Stimulated activated CD4-positive, alpha-beta T cell treated with anti-CD3 and anti-CD28 coated beads, Interleukin-12 subunit alpha, Interleukin-12 subunit beta, amount 100 ng/mL, for 24 hours (primary cell): ENCODE measurements around the gene PPP1R7.

ENCODE experiments used
- DNase-seq, 2 experiments: peaks; one replicate each; pipeline ENCODE4 v3.0.0-alpha.2; 2020; ENCODE audit warnings: low read depth in 2 of 2

The PPP1R7 gene

DNA sequence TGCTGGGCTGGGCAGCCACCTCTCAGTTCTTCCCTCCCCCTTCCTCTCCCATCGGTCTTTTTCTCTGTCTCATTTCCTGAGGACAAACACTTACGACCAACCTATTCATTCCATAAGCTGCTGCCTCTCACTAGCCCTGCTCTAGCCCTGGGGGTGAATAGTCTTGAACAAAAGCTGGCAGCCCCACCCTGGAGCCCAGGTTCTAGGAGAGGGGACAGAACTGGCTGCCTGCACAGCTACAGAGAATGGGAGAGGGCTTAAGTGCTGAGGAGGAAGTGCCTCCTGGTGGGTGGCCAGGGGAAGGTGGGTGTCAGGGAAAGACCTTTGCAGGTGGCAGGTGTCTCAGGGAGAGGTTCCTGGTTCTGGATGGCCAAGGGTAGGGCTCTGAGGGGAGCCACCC, 61.0 kb downstream of the PPP1R7 start:
- no peak for DNase-seq

DNA sequence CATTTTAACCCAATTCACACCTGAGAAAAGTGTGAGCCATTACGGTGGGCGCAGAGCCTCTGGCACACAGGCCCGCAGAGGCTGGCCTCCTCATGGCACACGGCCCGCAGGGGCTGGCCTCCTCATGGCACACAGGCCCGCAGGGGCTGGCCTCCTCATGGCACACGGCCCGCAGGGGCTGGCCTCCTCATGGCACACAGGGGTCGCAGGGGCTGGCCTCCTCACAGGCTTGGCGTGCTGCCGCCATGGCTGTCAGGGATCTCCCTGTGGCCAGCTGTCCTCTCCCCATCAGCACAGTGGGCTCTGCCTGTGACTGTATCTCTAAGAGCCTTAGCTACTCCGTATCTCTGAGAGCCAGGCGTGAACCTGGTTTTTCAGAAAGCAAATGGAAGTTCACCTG, 62.8 kb downstream of the PPP1R7 start:
- no peak for DNase-seq

GRCh38 chr2:241213567-241213966, 63.3 kb downstream of the PPP1R7 start:
- DNase-seq: no peak

DNA sequence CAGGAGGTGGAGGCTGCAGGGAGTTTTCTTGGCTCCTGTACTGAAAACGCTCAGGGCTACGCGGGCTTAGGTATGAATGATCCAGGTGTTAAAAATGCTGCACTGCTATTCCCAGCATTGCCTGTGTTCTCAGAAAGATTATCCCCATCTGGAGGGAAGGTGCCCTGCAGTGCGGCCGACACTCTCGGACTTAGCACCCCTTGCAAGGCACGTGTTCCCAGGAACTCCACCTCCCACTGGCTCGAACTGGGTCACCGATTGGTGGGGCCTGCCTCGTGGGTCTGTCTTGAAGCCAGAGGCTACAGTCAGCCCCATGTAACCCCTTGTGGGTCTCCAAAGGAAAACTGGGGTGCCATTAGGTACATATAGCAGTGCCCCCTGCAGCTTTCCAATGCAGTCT, 63.9 kb downstream of the PPP1R7 start:
- DNase-seq: no peak

DNA sequence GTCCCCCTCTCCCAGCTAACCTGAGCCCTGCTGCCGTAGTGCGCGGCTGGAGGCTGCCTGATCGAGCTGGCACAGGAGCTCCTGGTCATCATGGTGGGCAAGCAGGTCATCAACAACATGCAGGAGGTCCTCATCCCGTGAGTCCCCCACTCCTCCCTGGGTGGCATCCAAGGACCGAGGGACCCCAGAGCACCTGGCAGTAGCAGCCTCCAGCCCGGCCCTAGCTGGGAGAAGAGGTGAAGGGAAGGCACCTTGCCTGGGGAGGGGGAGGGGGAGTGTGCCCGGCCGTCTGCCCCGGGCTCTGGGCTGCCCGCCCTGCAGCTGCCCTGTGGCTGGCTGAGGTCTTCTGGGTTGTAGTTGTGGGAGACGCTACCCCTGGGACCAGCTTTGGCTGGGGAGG, 64.5 kb downstream of the PPP1R7 start:
- DNase-seq: no peak

- DNase-seq: no peak
These were observed 65.2 kb downstream of the PPP1R7 start for GRCh38 chr2:241215421-241215820.

GRCh38 chr2:241216211-241216761, 66.0 kb downstream of the PPP1R7 start:
- no peak for DNase-seq

- no peak for DNase-seq
These were observed 67.2 kb downstream of the PPP1R7 start for GRCh38 chr2:241217320-241218031.

DNA sequence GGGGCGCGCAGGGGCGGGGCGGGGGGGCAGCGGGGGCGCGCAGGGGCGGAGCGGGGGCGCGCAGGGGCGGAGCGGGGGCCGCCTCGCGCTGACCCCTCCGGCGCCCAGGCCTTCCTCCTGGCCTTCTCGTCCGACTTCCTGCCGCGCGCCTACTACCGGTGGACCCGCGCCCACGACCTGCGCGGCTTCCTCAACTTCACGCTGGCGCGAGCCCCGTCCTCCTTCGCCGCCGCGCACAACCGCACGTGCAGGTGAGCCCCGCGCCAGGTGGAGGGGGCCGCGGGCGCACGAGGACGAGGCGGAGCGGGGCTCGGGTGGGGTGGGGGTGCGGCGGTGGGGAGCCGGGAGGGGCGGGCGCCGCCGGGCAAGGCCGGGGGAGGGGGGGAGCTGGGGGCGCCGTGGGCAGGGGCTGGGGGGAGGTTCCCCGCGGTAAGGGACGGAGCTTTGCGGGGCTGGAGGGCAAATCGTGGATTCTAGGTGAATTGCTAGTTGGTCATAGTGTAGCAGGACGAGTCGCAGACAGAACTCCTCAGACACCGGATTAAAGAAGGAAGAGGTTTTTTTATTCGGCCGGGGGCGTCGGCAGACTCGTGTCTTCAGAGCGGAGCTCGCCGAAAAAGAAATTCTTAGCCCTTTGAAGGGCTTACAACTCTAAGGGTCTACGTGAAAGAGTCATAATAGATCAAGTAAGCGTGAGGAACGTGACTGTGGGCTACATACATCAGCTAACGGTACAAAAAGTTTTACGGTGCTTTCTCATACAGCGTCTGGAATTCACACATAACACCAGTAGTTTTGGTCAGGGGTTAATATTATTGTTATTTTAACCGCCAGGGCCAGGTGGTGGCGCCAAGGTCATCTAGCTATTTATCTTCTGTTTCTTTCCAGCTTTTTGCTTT, 68.1 kb downstream of the PPP1R7 start:
- DNase-seq: no peak

DNA sequence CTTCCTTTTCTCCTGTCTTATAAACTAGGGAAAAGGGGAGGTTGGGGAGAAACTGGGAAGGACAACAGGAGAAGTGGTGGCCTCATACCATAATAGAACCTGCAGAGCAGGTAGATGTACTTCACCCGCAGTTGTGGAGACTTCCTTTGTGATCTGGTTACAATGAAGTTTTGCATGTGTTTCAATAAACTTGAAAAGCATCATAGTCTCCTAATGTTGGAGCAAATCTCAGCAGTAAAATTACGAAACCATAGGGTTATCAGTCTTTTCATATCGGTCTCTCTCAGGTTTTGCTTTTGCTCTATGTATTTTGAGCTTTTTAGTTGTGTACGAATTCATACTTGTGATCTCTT, 68.7 kb downstream of the PPP1R7 start:
- no peak for DNase-seq

- DNase-seq: no peak
These were observed 69.6 kb downstream of the PPP1R7 start for GRCh38 chr2:241219856-241220356.

DNA sequence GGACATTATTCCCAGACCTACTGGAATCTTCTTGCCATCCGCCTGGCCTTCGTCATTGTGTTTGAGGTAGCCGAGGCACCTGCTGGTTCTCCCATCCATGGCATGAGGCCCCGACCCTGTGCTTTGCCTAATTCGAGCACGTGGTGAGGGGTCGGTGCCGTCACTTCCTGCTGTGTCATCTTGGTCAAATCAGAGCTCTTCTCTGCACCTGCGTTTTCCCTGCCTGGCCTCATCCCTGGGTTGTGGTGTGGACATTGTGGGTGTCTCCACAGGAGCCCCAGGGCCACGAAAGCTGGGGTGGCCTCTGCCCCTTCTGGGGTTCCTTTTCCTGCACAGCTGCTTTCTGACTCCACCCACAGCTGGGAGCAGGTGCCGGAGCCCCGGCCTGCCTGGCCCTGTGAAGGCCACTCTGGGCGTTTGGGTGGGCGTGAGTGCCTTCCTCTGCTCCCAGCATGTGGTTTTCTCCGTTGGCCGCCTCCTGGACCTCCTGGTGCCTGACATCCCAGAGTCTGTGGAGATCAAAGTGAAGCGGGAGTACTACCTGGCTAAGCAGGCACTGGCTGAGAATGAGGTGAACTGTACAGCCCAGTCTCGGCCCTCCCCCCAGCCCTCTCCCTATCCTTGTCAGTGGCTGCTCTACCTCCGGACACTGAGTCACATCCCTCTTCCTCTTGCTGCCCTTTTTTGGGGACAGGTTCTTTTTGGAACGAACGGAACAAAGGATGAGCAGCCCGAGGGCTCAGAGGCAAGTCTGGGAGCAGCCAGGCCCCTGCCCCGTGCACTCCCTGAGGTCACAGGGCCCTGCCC, 73.1 kb downstream of the PPP1R7 start:
- no peak for DNase-seq

GRCh38 chr2:241224018-241224850, 74.0 kb downstream of the PPP1R7 start:
- DNase-seq: no peak

- no peak for DNase-seq
These were observed 74.7 kb downstream of the PPP1R7 start for GRCh38 chr2:241224851-241225438.

DNA sequence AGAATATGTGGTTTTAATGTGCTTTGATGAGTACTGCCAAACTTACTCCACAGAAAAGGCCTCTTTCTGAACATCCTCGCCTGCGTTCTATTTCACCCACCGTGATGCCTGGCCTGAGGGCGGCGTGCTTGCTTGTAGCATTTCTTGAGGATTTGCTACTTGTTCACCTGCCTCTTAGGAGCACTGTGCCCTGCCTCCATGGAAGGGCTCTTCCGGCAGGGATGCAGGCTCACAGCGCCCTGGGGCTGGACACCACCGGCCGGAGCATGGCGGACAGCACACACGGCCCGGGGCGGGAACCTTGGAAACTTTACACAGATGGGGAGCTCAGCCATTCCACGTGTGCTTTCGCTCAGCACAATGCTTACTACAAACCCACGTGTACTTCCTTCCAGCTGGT, 75.3 kb downstream of the PPP1R7 start:
- DNase-seq: no peak

DNA sequence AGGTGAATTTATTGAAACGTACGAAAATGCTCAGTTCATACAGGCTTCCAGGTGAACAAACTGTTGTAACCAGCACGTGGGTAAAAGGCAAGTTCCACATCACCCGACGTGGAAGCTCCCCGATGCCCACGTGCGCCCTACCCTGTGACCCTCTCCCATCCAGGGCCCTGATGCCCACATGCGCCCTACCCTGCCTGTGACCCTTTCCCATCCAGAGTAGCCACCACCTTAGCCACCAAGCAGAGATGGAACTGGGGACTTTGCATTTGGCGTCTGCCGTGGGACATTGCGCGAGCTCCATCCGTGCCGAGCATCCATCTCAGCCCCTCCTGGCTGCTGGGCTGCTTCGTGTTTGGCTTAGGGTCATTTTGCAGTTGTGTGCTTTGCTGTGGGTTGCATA, 75.7 kb downstream of the PPP1R7 start:
- no peak for DNase-seq

GRCh38 chr2:241226723-241227572, 76.7 kb downstream of the PPP1R7 start:
- no peak for DNase-seq

GRCh38 chr2:241227594-241227993, 77.3 kb downstream of the PPP1R7 start:
- no peak for DNase-seq

DNA sequence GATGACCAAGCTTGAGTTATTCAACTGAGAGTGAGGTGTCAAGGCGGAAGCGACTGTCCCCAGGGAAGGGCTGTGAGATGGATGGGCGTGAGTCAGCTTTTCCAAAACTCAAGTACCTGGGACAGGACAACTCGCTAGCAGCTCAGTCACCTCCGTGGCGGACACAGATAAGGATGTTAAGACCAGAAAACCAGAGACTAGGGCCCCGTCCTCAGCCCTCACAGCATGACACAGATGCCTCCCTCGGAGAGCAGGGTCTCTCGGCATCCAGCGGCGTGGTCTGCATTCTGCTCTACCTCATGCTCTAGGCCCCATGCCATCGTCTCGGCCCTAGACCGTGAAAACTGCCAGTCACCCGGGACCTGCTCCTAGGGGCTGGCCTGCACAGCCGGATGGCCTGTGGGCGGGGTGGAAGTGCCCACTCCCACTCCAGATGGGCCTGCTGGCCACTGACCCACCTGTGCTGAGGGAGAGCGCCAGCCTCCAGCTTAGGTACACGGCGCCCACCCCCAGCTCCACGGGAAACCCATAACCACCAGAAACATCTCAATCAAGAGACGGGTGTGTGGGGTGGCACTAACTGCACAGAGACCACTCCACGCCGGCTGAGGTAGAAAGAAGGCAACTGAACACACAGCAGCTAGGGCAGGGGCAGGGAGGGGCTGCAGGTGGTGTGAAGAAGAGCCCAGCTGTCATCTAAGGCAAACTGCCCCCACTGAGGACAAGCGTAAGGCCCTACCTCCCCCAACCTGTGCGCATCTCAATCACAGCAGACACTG, 78.0 kb downstream of the PPP1R7 start:
- DNase-seq: no peak
